SK-N-SH treated with all-trans-retinoic acid at 6 μM for 48 hours (cell line): Measurements from ENCODE around the gene ZEB2.

ENCODE experiments used
- ATAC-seq: fragments of 200-7000 bp; cut with Tn5 transposase; 3 replicates; pipeline ENCODE4 v1.9.1; 2020; ENCODE audit warnings: mild to moderate bottlenecking, moderate library complexity
- BACH2 ChIP-seq: fragments of 250-450 bp; sonication (Bioruptor Pico); IDR thresholded peaks from 2 replicates; pipeline ENCODE4 v1.9.0; 2021; ENCODE audit warnings: mild to moderate bottlenecking, borderline replicate concordance
- CSDC2 ChIP-seq: fragments of 250-450 bp; sonication (Bioruptor Pico); IDR thresholded peaks from 2 replicates; pipeline ENCODE4 v1.5.0; 2020; ENCODE audit warnings: mild to moderate bottlenecking, moderate library complexity
- CSRNP3 ChIP-seq: fragments of 250-450 bp; sonication (Bioruptor Pico); IDR thresholded peaks from 2 replicates; pipeline ENCODE4 v1.5.1; 2021; ENCODE audit warnings: mild to moderate bottlenecking, moderate library complexity
- ESRRG ChIP-seq: fragments of 250-450 bp; sonication (Bioruptor Pico); IDR thresholded peaks from 2 replicates; pipeline ENCODE4 v1.6.1; 2021; ENCODE audit warnings: mild to moderate bottlenecking
- GLIS3 ChIP-seq: fragments of 250-450 bp; sonication (Bioruptor Pico); IDR thresholded peaks from 2 replicates; pipeline ENCODE4 v1.5.0; 2020; ENCODE audit warnings: mild to moderate bottlenecking, moderate library complexity
- ISL1 ChIP-seq: fragments of 250-450 bp; sonication (Bioruptor Pico); IDR thresholded peaks from 2 replicates; pipeline ENCODE4 v2.1.2; 2022; ENCODE audit warnings: mild to moderate bottlenecking, moderate library complexity
- OSR1 ChIP-seq: fragments of 250-450 bp; sonication (Bioruptor Pico); IDR thresholded peaks from 2 replicates; pipeline ENCODE4 v1.8.0; 2022; ENCODE audit warnings: moderate library complexity, mild to moderate bottlenecking, inconsistent platforms
- POU6F1 ChIP-seq: fragments of 250-450 bp; sonication (Bioruptor Pico); IDR thresholded peaks from 2 replicates; pipeline ENCODE4 v1.8.0; 2021; ENCODE audit warnings: low read depth, mild to moderate bottlenecking, moderate library complexity, borderline replicate concordance
- PPARA ChIP-seq: fragments of 250-450 bp; sonication (Bioruptor Pico); IDR thresholded peaks from 2 replicates; pipeline ENCODE4 v1.5.0; 2020; ENCODE audit warnings: mild to moderate bottlenecking, borderline replicate concordance
- RARB ChIP-seq: fragments of 250-450 bp; sonication (Bioruptor Pico); IDR thresholded peaks from 2 replicates; pipeline ENCODE4 v1.8.0; 2021; ENCODE audit warnings: mild to moderate bottlenecking, moderate library complexity
- SNAI2 ChIP-seq: fragments of 250-450 bp; sonication (Bioruptor Pico); IDR thresholded peaks from 2 replicates; pipeline ENCODE4 v1.5.0; 2020; ENCODE audit warnings: mild to moderate bottlenecking, moderate library complexity
- TCF4 ChIP-seq: fragments of 250-450 bp; sonication (Bioruptor Pico); IDR thresholded peaks from 2 replicates; pipeline ENCODE4 v1.8.0; 2021; ENCODE audit warnings: mild to moderate bottlenecking, moderate library complexity, borderline replicate concordance
- TOX ChIP-seq: fragments of 250-450 bp; sonication (Bioruptor Pico); IDR thresholded peaks from 2 replicates; pipeline ENCODE4 v1.8.0; 2021; ENCODE audit warnings: mild to moderate bottlenecking, moderate library complexity, borderline replicate concordance
- TSHZ2 ChIP-seq: fragments of 250-450 bp; sonication (Bioruptor Pico); IDR thresholded peaks from 2 replicates; pipeline ENCODE4 v1.5.0; 2020; ENCODE audit warnings: mild to moderate bottlenecking, moderate library complexity
- ZC3H10 ChIP-seq: fragments of 250-450 bp; sonication (Bioruptor Pico); IDR thresholded peaks from 2 replicates; pipeline ENCODE4 v1.5.1; 2021; ENCODE audit warnings: mild to moderate bottlenecking, moderate library complexity
- ZFP3 ChIP-seq: fragments of 250-450 bp; sonication (Bioruptor Pico); IDR thresholded peaks from 2 replicates; pipeline ENCODE4 v1.5.0; 2020; ENCODE audit warnings: mild to moderate bottlenecking, moderate library complexity
- ZFP30 ChIP-seq: fragments of 450-650 bp; formaldehyde crosslinking; IDR thresholded peaks from 2 replicates; pipeline ENCODE4 v1.5.0; 2022; ENCODE audit warnings: mild to moderate bottlenecking, moderate library complexity
- ZNF70 ChIP-seq: fragments of 450-650 bp; formaldehyde crosslinking; IDR thresholded peaks from 2 replicates; pipeline ENCODE4 v1.5.0; 2020; ENCODE audit warnings: mild to moderate bottlenecking, moderate library complexity
- ZNF8 ChIP-seq: fragments of 450-650 bp; formaldehyde crosslinking; IDR thresholded peaks from 2 replicates; pipeline ENCODE4 v1.5.0; 2020; ENCODE audit warnings: mild to moderate bottlenecking, moderate library complexity
- TF ChIP-seq, protein P1 (sequence below): fragments of 250-450 bp; sonication (Bioruptor Pico); IDR thresholded peaks from 2 replicates; pipeline ENCODE4 v1.5.1; 2020; ENCODE audit warnings: low read depth, mild to moderate bottlenecking, moderate library complexity

The ZEB2 gene

GRCh38 chr2:144469798-144470197, 50.1 kb downstream of the ZEB2 start:
- no peak for ATAC-seq
- TF ChIP-seq ZNF8 (CRISPR knock-in tag) = no peak
- TF ChIP-seq OSR1 (CRISPR knock-in tag) = no peak
- no peak for TF ChIP-seq TOX (CRISPR knock-in tag)
- no peak for TF ChIP-seq TCF4 (CRISPR knock-in tag)
- no peak for TF ChIP-seq BACH2 (CRISPR knock-in tag)
- TF ChIP-seq CSDC2 (CRISPR knock-in tag) = no peak
- TF ChIP-seq ZC3H10 = no peak

DNA sequence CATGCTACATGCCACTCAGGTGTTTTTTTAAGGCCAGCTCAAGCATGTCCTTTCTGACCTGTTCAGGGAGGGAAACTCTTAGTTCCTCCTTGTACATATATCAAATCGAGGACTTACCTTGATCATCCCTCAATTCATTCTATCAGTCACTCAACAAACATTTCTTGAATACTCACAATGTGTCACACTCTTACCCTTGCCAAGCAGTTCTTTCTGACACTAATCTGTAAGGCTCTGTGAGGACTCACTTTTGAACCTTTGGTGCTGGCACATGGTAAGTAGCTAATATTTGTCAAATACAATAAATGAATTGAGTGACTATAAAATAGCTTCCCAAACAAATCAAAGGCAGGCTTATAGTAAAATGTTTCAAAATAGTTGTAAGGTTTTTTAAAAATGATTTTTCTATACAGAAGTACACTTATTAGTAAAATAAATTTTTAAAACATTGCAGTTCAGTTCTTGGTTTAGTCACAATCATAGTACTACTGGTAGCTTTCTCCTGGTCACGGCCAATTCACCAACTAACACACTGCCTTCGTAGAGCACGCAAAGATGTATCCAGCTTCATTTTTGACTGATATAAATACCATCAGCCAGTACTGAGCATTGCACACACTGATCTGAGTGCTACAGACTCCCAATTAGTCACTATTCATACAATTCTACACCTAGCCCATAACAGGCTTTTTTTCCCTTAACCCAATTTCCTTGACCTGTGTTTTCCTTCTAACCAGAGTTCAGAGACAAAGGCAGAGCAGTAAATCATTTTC, 50.9 kb downstream of the ZEB2 start:
- TF ChIP-seq ZFP30 = no peak
- TF ChIP-seq CSDC2 (CRISPR knock-in tag) = no peak
- TF ChIP-seq CSRNP3 = no peak
- TF ChIP-seq ZFP3 = no peak
- TF ChIP-seq, protein P1, sequence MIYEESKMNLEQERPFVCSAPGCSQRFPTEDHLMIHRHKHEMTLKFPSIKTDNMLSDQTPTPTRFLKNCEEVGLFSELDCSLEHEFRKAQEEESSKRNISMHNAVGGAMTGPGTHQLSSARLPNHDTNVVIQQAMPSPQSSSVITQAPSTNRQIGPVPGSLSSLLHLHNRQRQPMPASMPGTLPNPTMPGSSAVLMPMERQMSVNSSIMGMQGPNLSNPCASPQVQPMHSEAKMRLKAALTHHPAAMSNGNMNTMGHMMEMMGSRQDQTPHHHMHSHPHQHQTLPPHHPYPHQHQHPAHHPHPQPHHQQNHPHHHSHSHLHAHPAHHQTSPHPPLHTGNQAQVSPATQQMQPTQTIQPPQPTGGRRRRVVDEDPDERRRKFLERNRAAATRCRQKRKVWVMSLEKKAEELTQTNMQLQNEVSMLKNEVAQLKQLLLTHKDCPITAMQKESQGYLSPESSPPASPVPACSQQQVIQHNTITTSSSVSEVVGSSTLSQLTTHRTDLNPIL (CRISPR knock-in tag) = no peak
- no peak for TF ChIP-seq BACH2 (CRISPR knock-in tag)
- no peak for TF ChIP-seq ZNF8 (CRISPR knock-in tag)
- TF ChIP-seq POU6F1 (CRISPR knock-in tag) = no peak
- TF ChIP-seq ISL1 (CRISPR knock-in tag) = no peak
- TF ChIP-seq ESRRG (CRISPR knock-in tag) = no peak
- TF ChIP-seq, all 23 proteins: peak for 0
- ATAC-seq = no peak

DNA sequence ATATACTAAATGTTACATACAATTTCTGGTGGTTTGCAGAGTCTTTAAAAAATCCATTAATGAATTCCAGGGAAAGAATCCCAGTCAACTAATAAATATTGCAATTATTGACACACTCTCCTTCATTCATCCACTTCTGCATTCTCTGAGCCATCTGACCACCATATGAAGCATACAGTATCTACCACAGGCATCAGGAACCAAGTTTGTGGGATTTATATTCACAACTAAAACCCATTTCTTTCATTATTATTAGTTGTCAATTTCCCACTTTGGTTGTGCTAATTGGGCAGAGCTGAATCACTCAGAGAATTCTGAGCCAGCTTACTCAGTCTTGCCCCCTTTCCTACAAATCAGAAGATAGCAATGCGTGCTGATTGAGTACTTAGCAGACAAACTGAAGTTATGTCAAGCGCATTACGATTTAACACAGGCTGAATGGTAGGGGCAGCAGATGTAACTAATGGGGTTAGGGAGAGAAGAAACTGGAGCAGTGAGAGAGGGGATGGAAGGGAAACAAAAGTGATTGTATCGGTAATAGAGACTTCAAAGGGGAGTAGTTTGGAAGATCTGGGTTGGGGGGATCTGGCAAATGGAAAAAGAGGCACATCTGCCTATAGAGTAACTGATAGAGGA, 52.3 kb downstream of the ZEB2 start:
- TF ChIP-seq ZC3H10 = no peak
- TF ChIP-seq ZNF70 (CRISPR knock-in tag) = no peak
- no peak for TF ChIP-seq RARB (CRISPR knock-in tag)
- TF ChIP-seq SNAI2 (CRISPR knock-in tag) = no peak
- TF ChIP-seq ISL1 (CRISPR knock-in tag) = no peak
- no peak for TF ChIP-seq TSHZ2 (CRISPR knock-in tag)
- no peak for TF ChIP-seq TCF4 (CRISPR knock-in tag)
- no peak for TF ChIP-seq CSDC2 (CRISPR knock-in tag)
- no peak for ATAC-seq

DNA sequence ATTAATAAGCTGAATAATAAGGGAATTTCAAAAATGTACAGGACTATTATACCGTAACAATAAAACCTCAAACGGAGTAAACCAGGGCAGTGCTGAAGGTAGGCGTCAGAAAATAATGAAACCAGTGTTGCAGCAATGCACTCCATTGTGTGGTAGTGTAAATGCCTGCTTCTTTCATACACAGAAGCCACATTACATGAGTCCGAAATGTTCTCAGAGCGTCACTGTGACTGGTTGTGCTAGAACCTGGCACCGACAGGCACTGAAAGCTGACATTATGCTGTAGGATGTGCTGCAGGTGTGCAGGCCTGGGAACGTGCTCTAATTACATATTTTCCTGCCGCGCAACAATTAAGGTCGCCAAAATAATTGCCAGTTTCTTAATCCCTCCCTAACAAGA, 53.3 kb downstream of the ZEB2 start:
- no peak for ATAC-seq
- TF ChIP-seq CSDC2 (CRISPR knock-in tag) (no peak), TCF4 (CRISPR knock-in tag) (no peak), CSRNP3 (no peak), RARB (CRISPR knock-in tag) (no peak), ZFP30 (no peak), TOX (CRISPR knock-in tag) (no peak), SNAI2 (CRISPR knock-in tag) (no peak), ZC3H10 (no peak), TSHZ2 (CRISPR knock-in tag) (no peak), ZFP3 (no peak), PPARA (CRISPR knock-in tag) (no peak), ISL1 (CRISPR knock-in tag) (no peak), ZNF70 (CRISPR knock-in tag) (no peak), GLIS3 (no peak), OSR1 (CRISPR knock-in tag) (no peak)
- TF ChIP-seq, protein P1 (CRISPR knock-in tag) = no peak
